Subcutaneous adipose tissue (tissue), 4 donors: Measurements from ENCODE around the gene CHRND. TPM values are rescaled to one million over a fixed set of nuclear protein-coding genes. Genes with fewer than 3 reads are reported as not detected.

ENCODE experiments used
- total RNA-seq, 4 donors: library from RNA; depleted of rRNA; stranded (reverse); fragments of >200 nt; gene quantifications; one replicate each; pipeline ENCODE4 v1.1.0, GENCODE V29; 2016
- TF ChIP-seq, protein P1 (sequence below): fragments of 450-650 bp; IDR thresholded peaks from one replicate; pipeline ENCODE4 v1.5.1; 2016; ENCODE audit warnings: low read depth, mild to moderate bottlenecking, control low read depth, antibody characterized with exemption, moderate library complexity

CHRND gene
- total RNA-seq, 4 donors from 2014 or later: not detected

DNA sequence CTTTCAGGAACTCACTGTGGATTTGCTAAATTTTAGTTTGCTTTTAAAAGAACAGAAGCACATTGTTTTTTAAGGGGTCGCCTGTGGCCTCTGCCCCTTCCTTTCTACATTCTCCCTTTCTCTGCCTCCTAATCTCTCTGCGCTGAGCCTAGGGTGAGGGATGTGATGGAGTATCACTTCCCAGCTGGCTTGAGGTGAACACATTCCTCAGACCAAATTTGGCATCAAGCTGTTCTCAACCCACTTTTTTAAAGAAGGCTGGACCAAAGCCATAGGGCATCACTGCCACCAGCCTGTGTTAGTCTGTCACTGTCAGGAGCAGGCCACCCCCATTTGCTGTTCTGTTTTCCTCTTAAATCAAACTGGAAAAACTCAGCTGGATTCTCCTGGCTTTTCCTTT lies 51.9 kb downstream of the CHRND start:
- TF ChIP-seq, protein P1, sequence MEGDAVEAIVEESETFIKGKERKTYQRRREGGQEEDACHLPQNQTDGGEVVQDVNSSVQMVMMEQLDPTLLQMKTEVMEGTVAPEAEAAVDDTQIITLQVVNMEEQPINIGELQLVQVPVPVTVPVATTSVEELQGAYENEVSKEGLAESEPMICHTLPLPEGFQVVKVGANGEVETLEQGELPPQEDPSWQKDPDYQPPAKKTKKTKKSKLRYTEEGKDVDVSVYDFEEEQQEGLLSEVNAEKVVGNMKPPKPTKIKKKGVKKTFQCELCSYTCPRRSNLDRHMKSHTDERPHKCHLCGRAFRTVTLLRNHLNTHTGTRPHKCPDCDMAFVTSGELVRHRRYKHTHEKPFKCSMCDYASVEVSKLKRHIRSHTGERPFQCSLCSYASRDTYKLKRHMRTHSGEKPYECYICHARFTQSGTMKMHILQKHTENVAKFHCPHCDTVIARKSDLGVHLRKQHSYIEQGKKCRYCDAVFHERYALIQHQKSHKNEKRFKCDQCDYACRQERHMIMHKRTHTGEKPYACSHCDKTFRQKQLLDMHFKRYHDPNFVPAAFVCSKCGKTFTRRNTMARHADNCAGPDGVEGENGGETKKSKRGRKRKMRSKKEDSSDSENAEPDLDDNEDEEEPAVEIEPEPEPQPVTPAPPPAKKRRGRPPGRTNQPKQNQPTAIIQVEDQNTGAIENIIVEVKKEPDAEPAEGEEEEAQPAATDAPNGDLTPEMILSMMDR: no peak

DNA sequence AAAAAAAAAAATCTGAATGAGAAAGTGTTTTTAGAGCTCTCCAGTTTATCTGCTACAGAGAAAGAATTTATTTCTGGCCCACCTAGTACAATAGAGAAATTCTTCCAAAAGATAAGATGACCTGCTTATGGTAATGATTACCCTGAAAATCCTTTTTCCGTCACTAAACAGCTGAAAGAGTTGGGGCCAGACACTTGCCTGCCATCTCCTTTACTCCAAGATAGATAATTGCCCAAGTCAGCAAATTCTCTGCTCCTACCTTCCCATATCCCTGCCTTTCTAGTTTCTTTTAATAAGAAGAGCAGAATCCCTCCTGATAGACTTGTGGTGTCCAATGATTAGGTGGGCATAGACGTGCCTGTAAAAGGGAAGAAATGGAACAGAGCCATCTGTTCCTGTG lies 52.7 kb downstream of the CHRND start:
- TF ChIP-seq, protein P1: no peak

DNA sequence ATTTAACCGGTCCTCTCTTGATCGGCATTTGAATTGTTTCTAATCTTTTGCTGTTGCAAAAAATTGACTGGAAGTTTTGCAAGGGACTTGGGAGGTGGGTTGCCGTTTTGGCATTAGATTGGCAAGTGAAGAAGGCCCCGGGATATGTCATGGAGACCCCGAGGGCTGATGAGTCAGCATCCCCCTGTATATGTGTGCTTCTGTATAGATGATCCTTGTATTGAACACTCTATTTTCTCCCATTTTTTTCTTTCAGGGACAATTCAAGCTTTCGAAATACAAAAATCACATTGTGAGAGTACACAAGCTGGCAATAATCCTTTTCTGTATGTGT lies 54.7 kb downstream of the CHRND start:
- TF ChIP-seq, protein P1: no peak

DNA sequence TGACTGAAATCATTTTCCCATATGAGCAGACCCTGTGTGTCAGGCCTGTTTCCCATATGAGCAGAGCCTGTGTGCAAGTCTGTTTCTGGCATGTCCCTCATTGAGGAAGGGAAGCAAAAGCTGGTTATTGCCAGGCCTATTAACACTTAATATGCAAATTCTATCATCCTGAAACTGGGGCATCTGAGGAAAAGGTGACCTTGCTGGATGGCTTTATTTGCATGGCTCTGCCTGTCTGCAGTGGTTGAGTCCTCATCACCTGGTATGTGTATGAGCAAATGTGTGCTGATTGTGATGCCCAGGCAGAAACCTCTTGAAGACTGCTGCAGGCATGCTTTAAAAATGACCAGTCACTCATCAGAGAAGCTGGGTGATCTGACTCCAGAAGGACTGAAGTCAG lies 55.8 kb downstream of the CHRND start:
- TF ChIP-seq, protein P1: no peak

DNA sequence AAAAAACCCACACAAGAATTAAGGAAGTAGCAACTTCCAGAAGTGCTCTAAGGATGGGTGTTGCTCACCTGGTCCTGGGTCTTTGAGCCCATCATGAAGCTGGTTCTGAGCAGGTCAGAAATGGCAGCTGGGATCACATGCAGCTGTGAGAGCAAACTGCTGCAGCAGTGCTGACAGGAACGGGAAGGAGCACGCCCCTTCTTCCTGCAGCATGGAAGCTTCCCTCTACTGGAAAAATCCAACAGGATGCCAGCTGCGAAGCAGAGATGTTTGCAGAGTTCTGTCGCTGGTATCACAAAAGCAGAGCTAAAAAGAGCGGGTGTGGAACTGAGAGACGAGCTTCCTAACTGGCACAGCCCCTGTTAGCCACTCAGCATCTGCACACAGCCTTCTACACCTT lies 58.3 kb downstream of the CHRND start:
- TF ChIP-seq, protein P1: no peak

Other genes starting within 250 kb of the CHRND start
- gene ALPP, start 147.4 kb upstream of the CHRND start, total RNA-seq: not detected
- gene ALPG, start 119.3 kb upstream of the CHRND start, total RNA-seq: not detected
- not detected for gene ALPI, start 70.0 kb upstream of the CHRND start, total RNA-seq
- gene ECEL1, start 38.3 kb upstream of the CHRND start, total RNA-seq: not detected
- not detected for gene PRSS56, start 5.8 kb upstream of the CHRND start, total RNA-seq
- gene CHRNG, start 13.5 kb downstream of the CHRND start, total RNA-seq: not detected
- gene TIGD1, start 24.4 kb downstream of the CHRND start, total RNA-seq: 1 to 10 TPM; 1.5 to 3.5 (median 2.2) TPM
- 10 to 100 TPM; 27.5 to 63.8 (median 35.0) TPM for gene EIF4E2, start 24.5 kb downstream of the CHRND start, total RNA-seq
- 10 to 100 TPM in 3 of 4 donors, 1 to 10 TPM in 1; 6.0 to 56.9 (median 25.8) TPM for gene EFHD1, start 107.4 kb downstream of the CHRND start, total RNA-seq
- gene GIGYF2, start 171.2 kb downstream of the CHRND start, total RNA-seq: 10 to 100 TPM; 73.8 to 90.4 (median 82.6) TPM